Panc1 (cell line): ENCODE data around the gene EPHA10. TPM values are rescaled to one million over a fixed set of nuclear protein-coding genes. Genes with fewer than 3 reads are reported as not detected.

Source experiments
- ATAC-seq: fragments of 200-7000 bp; cut with Tn5 transposase; 2 replicates; pipeline ENCODE4 v1.9.1; 2020; ENCODE audit warnings: mild to moderate bottlenecking, moderate library complexity
- BruUV-seq: library from RNA; stranded (reverse); fragments of 400-500 nt; replicated peaks from 2 replicates; lab custom pipeline; 2021; lab: Mats Ljungman, UMichigan
- CTCF ChIA-PET: fragments of 300-600 bp; sonication (Branson Sonifier 250); formaldehyde crosslinking; loops from one replicate; lab custom pipeline; 2022; ENCODE audit warnings: antibody characterized with exemption; lab: Charles Lee
- POLR2A ChIA-PET: fragments of 300-600 bp; sonication (Branson Sonifier 250); formaldehyde crosslinking; loops from one replicate; lab custom pipeline; 2022; ENCODE audit warnings: antibody characterized with exemption; lab: Charles Lee
- DNase-seq: peaks from one replicate; pipeline ENCODE4 v3.0.0-alpha.2; 2010; ENCODE audit warnings: low read depth, low spot score
- H3K27ac ChIP-seq: 2 replicates; pipeline ENCODE4 v1.5.1; 2011; ENCODE audit warnings: mild to moderate bottlenecking, low read length, inconsistent platforms
- H3K27me3 ChIP-seq: fragments of 200-500 bp; sonication (Bioruptor generic); 2 replicates; pipeline ENCODE4 v1.6.0; 2014; ENCODE audit warnings: low read length, inconsistent platforms; ENCODE audit not compliant: control insufficient read depth, insufficient read depth
- H3K36me3 ChIP-seq: fragments of 200-500 bp; sonication (Bioruptor generic); 2 replicates; pipeline ENCODE4 v1.5.1; 2014; ENCODE audit warnings: inconsistent platforms, mild to moderate bottlenecking, low read length, moderate library complexity; ENCODE audit not compliant: control insufficient read depth, insufficient read depth
- H3K4me1 ChIP-seq: 2 replicates; pipeline ENCODE4 v1.5.1; 2011; ENCODE audit warnings: inconsistent platforms, mild to moderate bottlenecking, low read length, moderate library complexity; ENCODE audit not compliant: control insufficient read depth, insufficient read depth
- H3K4me3 ChIP-seq, 2 experiments: 2 replicates each; pipeline ENCODE4 v1.5.1; 2011 to 2012; ENCODE audit warnings: low read depth in 2 of 2, low read length in 2 of 2, mild to moderate bottlenecking in 2 of 2, inconsistent platforms in 1 of 2, moderate library complexity in 1 of 2
- H3K9me3 ChIP-seq: fragments of 200-500 bp; sonication (Bioruptor generic); 2 replicates; pipeline ENCODE4 v1.5.1; 2014; ENCODE audit warnings: low read depth, mild to moderate bottlenecking, inconsistent platforms, low read length, moderate library complexity; ENCODE audit not compliant: control insufficient read depth, insufficient read depth
- CTCF ChIP-seq: fragments of 450-650 bp; IDR thresholded peaks from 2 replicates; pipeline ENCODE4 v1.5.1; 2017; ENCODE audit warnings: mild to moderate bottlenecking
- POLR2AphosphoS5 ChIP-seq: IDR thresholded peaks from 2 replicates; pipeline ENCODE4 v1.6.1; 2012; ENCODE audit warnings: mild to moderate bottlenecking, low read depth, low read length, moderate library complexity
- REST ChIP-seq, 2 experiments: IDR thresholded peaks; 2 replicates each; pipeline ENCODE4 v1.6.1; 2011 to 2012; ENCODE audit warnings: low read depth in 2 of 2, control low read depth in 1 of 2, low read length in 1 of 2, mild to moderate bottlenecking in 1 of 2, moderate library complexity in 1 of 2; ENCODE audit not compliant: insufficient read depth in 1 of 2
- SIN3A ChIP-seq: IDR thresholded peaks from 2 replicates; pipeline ENCODE4 v1.6.1; 2012; ENCODE audit warnings: low read depth, mild to moderate bottlenecking, low read length, moderate library complexity, borderline replicate concordance; ENCODE audit not compliant: insufficient read depth
- TCF7L2 ChIP-seq: IDR thresholded peaks from 2 replicates; pipeline ENCODE4 v1.6.1; 2011; ENCODE audit warnings: mild to moderate bottlenecking, low read depth, low read length, inconsistent platforms
- in situ Hi-C: cut with HindIII; loops from 2 replicates; pipeline ENCODE4 v1.10.0; 2016; ENCODE audit warnings: low sequenced_read_pairs, low pct_unique_long_range_greater_than_20kb
- intact Hi-C: fragments of 100-400 bp; cut with micrococcal nuclease; formaldehyde crosslinking; loops from one replicate; pipeline ENCODE4 v1.10.0; 2022; ENCODE audit not compliant: unreplicated experiment
- total RNA-seq: library from RNA; stranded (reverse); gene quantifications from one replicate; pipeline ENCODE4 v1.2.1, GENCODE V29; 2021; ENCODE audit not compliant: unreplicated experiment

Gene EPHA10
- total RNA-seq, 1 experiment from 2014 or later: 2.8 TPM

- no peaks in the 10 kb centered on the region for H3K27me3 ChIP-seq
- BruUV-seq: no TSS peak
- no peak for DNase-seq
- H3K4me1 ChIP-seq: no peaks in the 10 kb centered on the region; the same call in 1 of the 2 replicates
- in situ Hi-C loops: no loop called here
- intact Hi-C loops: no loop called here
- ChIA-PET CTCF (no interaction called here), POLR2A (no interaction called here)
- no peak for ATAC-seq
- peaks cover 64% of the 10 kb centered on the region for H3K36me3 ChIP-seq
- no peaks in the 10 kb centered on the region for H3K9me3 ChIP-seq
- H3K27ac ChIP-seq: no peak overlapping the region
- no peak for TF ChIP-seq POLR2AphosphoS5
- no peak overlapping the region for H3K4me3 ChIP-seq
These were observed 65.8 kb downstream of the EPHA10 start for GRCh38 chr1:37699147-37699546.

GRCh38 chr1:37697737-37698136 is 67.2 kb downstream of the EPHA10 start:
- Histone ChIP-seq H3K36me3 (peaks cover 65% of the 10 kb centered on the region), H3K4me1 (peaks cover 5% of the 10 kb centered on the region), H3K27me3 (no peaks in the 10 kb centered on the region), H3K4me3 (no peak overlapping the region), H3K27ac (no peak overlapping the region), H3K9me3 (no peaks in the 10 kb centered on the region)
- TF ChIP-seq POLR2AphosphoS5 (no peak), CTCF (no peak), TCF7L2 (no peak), REST (IDR thresholded peaks at IDR 0.05; ENCODE audit: insufficient read depth in 1 of 2, low read depth in 2 of 2, low read length in 1 of 2) (no peak), SIN3A (no peak)
- CTCF ChIA-PET: no interaction called here
- POLR2A ChIA-PET: no interaction called here
- no TSS peak for BruUV-seq
- ATAC-seq (no peak), DNase-seq (no peak)
- in situ Hi-C loops (no loop called here), intact Hi-C loops (no loop called here)

GRCh38 chr1:37697090-37697489 is 67.8 kb downstream of the EPHA10 start:
- in situ Hi-C loops: no loop called here

More at GRCh38 chr1:37697090-37697489, 67.8 kb downstream of the EPHA10 start:
- peaks cover 63% of the 10 kb centered on the region for H3K36me3 ChIP-seq
- H3K9me3 ChIP-seq: no peaks in the 10 kb centered on the region
- peaks cover 5% of the 10 kb centered on the region for H3K4me1 ChIP-seq
- ChIA-PET CTCF (no interaction called here), POLR2A (no interaction called here)
- BruUV-seq: no TSS peak
- TF ChIP-seq POLR2AphosphoS5: no peak
- TF ChIP-seq REST (IDR thresholded peaks at IDR 0.05; ENCODE audit: insufficient read depth in 1 of 2, low read depth in 2 of 2, low read length in 1 of 2): no peak
- no peak for TF ChIP-seq CTCF
- TF ChIP-seq TCF7L2: no peak
- no peak for TF ChIP-seq SIN3A
- no peak for DNase-seq
- intact Hi-C loops: no loop called here
- H3K27me3 ChIP-seq: no peaks in the 10 kb centered on the region
- no peak overlapping the region for H3K27ac ChIP-seq
- no peak overlapping the region for H3K4me3 ChIP-seq
- ATAC-seq: no peak
